Neutrophil (primary cell): ENCODE results near the gene TRHDE.

Experiments used
- H3K27ac ChIP-seq: fragments of 200-600 bp; sonication (generic); 2 replicates; pipeline ENCODE4 v1.5.1; 2016; ENCODE audit warnings: mild to moderate bottlenecking, moderate library complexity
- H3K27me3 ChIP-seq: fragments of 200-600 bp; sonication (generic); 2 replicates; pipeline ENCODE4 v1.6.0; 2016; ENCODE audit warnings: mild to moderate bottlenecking
- H3K36me3 ChIP-seq: fragments of 200-600 bp; sonication (generic); 2 replicates; pipeline ENCODE4 v1.5.1; 2017
- H3K4me1 ChIP-seq, 2 experiments: fragments of 200-600 bp in 1 of 2; sonication (generic) in 1 of 2; 1 replicate in 1 of 2; 2 replicates in 1 of 2; pipeline versions ENCODE4 v1.5.1 to v1.6.1; 2013 to 2016; ENCODE audit warnings: low read depth in 1 of 2, low read length in 1 of 2, mild to moderate bottlenecking in 1 of 2, moderate library complexity in 1 of 2; ENCODE audit not compliant: control insufficient read depth in 1 of 2, insufficient read depth in 1 of 2
- H3K4me3 ChIP-seq, 2 experiments: fragments of 200-600 bp in 1 of 2; sonication (generic) in 1 of 2; 1 replicate in 1 of 2; 2 replicates in 1 of 2; pipeline ENCODE4 v1.5.1; 2013 to 2016; ENCODE audit warnings: low read depth in 1 of 2, low read length in 1 of 2, mild to moderate bottlenecking in 1 of 2, moderate library complexity in 1 of 2
- H3K9me3 ChIP-seq: fragments of 200-600 bp; sonication (generic); 2 replicates; pipeline ENCODE4 v1.5.1; 2016
- CTCF ChIP-seq: fragments of 200-600 bp; sonication (generic); IDR thresholded peaks from 2 replicates; pipeline ENCODE4 v1.5.1; 2016; ENCODE audit warnings: antibody characterized with exemption

Gene TRHDE

GRCh38 chr12:72535212-72535990 lies 263.2 kb downstream of the TRHDE start:
- no peak for TF ChIP-seq CTCF
- Histone ChIP-seq H3K36me3 (no peaks in the 10 kb centered on the region), H3K4me3 (no peak overlapping the region), H3K27ac (no peak overlapping the region), H3K27me3 (no peaks in the 10 kb centered on the region), H3K4me1 (no peaks in the 10 kb centered on the region), H3K9me3 (no peaks in the 10 kb centered on the region)

GRCh38 chr12:72540811-72541210 lies 268.6 kb downstream of the TRHDE start:
- Histone ChIP-seq H3K27ac (no peak overlapping the region), H3K4me3 (no peak overlapping the region), H3K27me3 (no peaks in the 10 kb centered on the region), H3K4me1 (no peaks in the 10 kb centered on the region), H3K9me3 (no peaks in the 10 kb centered on the region), H3K36me3 (no peaks in the 10 kb centered on the region)
- no peak for TF ChIP-seq CTCF

GRCh38 chr12:72543777-72544467 lies 271.8 kb downstream of the TRHDE start:
- no peak for TF ChIP-seq CTCF
- Histone ChIP-seq H3K27me3 (no peaks in the 10 kb centered on the region), H3K4me3 (no peak overlapping the region), H3K36me3 (no peaks in the 10 kb centered on the region), H3K27ac (no peak overlapping the region), H3K4me1 (no peaks in the 10 kb centered on the region), H3K9me3 (no peaks in the 10 kb centered on the region)

- no peaks in the 10 kb centered on the region for H3K9me3 ChIP-seq
- H3K27me3 ChIP-seq, result no peaks in the 10 kb centered on the region
- H3K36me3 ChIP-seq, result no peaks in the 10 kb centered on the region
- H3K4me3 ChIP-seq, result no peak overlapping the region
- no peak overlapping the region for H3K27ac ChIP-seq
- no peaks in the 10 kb centered on the region for H3K4me1 ChIP-seq
- TF ChIP-seq CTCF, result no peak
These were observed 273.9 kb downstream of the TRHDE start for GRCh38 chr12:72546106-72546505.

DNA sequence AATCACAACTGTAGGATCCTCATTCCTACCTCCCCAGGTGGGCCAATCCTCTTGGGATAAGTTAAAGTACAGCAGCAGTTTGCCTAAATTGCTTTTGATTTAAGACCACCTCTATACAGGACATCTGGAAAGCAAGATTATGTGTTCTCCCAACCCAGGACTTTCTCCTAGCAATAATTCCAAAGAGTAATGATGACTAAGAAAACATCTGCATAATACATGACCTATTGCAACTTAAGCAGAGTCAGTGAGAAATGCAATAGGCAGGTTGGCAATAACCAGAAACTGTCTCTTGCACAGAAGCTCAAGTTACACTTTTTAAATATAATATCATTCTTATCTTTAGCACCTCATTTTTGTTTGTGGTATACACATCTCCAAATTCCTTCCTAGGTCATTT lies 275.4 kb downstream of the TRHDE start:
- H3K27ac ChIP-seq, result no peak overlapping the region
- no peak overlapping the region for H3K4me3 ChIP-seq
- no peaks in the 10 kb centered on the region for H3K9me3 ChIP-seq
- H3K36me3 ChIP-seq, result no peaks in the 10 kb centered on the region
- no peaks in the 10 kb centered on the region for H3K27me3 ChIP-seq
- TF ChIP-seq CTCF, result no peak
- no peaks in the 10 kb centered on the region for H3K4me1 ChIP-seq
